Hepatic stellate cell (primary cell): ENCODE results near the gene TAF11L12.
"Not testable (repeated sequence)": the region's sequence is repeated elsewhere in the genome, so short reads cannot be mapped to it uniquely, and the experiment has no call there.

ENCODE experiments used
- DNase-seq: peaks from one replicate; pipeline ENCODE4 v3.0.0; 2011; ENCODE audit warnings: low spot score

TAF11L12 gene

DNA sequence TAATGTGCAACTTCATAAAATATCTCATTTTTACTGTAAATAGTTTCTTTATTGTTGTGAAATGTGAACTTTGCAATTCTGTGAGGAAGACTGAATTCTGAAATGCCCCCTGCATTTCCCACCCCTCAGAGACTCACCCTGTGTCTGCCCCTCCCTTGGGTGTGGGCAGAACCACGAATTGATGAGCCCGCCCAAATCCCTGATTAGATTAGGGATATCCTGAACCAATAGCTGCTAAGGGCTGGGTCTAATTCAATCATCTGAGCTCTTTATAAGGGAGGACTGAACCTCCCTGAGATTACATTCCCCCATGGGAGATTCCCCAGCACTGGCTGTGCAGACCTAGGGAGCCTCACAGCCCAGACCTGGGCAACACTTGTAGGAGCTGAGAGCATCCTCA is at the start of gene TAF11L12:
Gene TAF11L12 (plus strand): TSS at position 301 of the 400 bp plus-strand sequence.
- DNase-seq, result not testable (repeated sequence)

- DNase-seq, result not testable (repeated sequence)
Observed at GRCh38 chr5:17585658-17586057, 24.5 kb upstream of the TAF11L12 start, which contains the start of gene TAF11L7. TAF11L7 (minus strand) TSS chr5:17585758.

DNA sequence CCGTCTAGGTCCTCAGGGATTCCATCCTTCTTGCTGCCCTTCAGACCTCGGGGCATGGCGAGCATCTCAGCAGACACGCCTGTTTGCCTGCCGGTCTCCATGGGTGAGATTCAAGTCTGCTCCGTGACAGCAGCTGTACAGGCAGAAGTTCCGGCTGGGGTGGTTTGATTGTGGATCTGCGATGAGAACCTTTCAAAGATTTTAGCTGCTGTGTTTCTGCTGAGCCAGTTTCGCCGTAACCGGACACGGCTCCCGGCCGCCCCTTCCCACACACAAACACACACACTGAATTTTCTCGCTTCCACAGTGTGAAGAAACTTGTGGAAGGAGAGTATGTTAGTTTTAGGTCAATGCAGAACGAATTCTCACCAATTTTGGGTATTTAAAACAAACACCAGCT is 19.3 kb upstream of the TAF11L12 start, which contains the start of gene TAF11L8:
Gene TAF11L8 (minus strand): TSS at position 101 of the 400 bp plus-strand sequence.
- not testable (repeated sequence) for DNase-seq

DNA sequence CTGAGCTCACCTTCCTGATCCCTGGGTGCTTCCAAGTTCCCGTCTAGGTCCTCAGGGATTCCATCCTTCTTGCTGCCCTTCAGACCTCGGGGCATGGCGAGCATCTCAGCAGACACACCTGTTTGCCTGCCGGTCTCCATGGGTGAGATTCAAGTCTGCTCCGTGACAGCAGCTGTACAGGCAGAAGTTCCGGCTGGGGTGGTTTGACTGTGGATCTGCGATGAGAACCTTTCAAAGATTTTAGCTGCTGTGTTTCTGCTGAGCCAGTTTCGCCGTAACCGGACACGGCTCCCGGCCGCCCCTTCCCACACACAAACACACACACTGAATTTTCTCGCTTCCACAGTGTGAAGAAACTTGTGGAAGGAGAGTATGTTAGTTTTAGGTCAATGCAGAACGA is 15.9 kb upstream of the TAF11L12 start, which contains the start of gene TAF11L9:
Gene TAF11L9 (minus strand): TSS at position 140 of the 400 bp plus-strand sequence.
- not testable (repeated sequence) for DNase-seq

DNA sequence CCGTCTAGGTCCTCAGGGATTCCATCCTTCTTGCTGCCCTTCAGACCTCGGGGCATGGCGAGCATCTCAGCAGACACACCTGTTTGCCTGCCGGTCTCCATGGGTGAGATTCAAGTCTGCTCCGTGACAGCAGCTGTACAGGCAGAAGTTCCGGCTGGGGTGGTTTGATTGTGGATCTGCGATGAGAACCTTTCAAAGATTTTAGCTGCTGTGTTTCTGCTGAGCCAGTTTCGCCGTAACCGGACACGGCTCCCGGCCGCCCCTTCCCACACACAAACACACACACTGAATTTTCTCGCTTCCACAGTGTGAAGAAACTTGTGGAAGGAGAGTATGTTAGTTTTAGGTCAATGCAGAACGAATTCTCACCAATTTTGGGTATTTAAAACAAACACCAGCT is 12.5 kb upstream of the TAF11L12 start, which contains the start of gene TAF11L10:
Gene TAF11L10 (minus strand): TSS at position 101 of the 400 bp plus-strand sequence.
- not testable (repeated sequence) for DNase-seq

DNA sequence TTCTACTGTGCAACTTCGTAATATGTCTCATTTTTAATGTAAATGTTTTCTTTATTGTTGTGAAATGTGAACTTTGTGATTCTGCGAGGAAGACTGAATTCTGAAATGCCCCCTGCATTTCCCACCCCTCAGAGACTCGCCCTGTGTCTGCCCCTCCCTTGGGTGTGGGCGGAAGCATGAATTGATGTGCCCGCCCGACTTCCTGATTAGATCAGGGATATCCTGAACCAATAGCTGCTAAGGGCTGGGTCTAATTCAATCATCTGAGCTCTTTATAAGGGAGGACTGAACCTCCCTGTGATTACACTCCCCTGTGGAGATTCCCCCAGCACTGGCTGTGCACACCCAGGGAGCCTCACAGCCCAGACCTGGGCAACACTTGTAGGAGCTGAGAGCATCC is 6.3 kb upstream of the TAF11L12 start, which contains the start of gene TAF11L11:
Gene TAF11L11 (plus strand): TSS at position 304 of the 400 bp plus-strand sequence.
- not testable (repeated sequence) for DNase-seq

DNA sequence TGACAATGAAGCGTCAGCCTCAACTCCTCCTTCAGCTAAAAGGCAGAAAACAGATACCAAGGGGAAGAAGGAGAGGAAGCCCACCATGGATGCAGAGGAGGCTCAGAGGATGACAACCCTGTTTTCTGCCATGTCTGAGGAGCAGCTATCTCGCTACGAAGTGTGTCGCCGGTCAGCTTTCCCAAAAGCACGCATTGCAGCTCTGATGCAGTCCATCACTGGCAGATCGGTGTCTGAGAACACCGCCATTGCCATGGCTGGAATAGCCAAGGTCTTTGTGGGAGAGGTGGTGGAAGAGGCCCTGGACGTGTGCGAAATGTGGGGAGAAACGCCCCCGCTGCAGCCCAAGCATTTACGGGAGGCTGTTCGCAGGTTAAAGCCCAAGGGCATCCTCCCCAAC is 5.2 kb upstream of the TAF11L12 start:
- no peak for DNase-seq

DNA sequence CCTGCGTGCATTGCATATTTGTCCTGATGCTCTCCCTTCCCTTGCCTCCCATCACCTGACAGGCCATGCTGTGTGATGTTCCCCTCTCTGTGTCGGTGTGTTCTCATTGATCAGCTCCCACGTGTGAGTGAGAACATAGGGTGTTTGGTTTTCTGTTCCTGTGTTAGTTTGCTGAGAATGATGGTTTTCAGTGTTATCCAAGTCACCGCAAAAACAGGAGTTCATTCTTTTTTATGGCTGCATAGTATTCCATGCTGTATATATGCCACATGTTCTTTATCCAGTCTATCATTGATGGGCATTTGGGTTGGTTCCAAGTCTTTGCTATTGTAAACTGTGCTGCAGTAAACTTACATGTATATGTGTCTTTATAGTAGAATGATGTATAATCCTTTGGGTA is 2.7 kb upstream of the TAF11L12 start:
- DNase-seq, result not testable (repeated sequence)

DNA sequence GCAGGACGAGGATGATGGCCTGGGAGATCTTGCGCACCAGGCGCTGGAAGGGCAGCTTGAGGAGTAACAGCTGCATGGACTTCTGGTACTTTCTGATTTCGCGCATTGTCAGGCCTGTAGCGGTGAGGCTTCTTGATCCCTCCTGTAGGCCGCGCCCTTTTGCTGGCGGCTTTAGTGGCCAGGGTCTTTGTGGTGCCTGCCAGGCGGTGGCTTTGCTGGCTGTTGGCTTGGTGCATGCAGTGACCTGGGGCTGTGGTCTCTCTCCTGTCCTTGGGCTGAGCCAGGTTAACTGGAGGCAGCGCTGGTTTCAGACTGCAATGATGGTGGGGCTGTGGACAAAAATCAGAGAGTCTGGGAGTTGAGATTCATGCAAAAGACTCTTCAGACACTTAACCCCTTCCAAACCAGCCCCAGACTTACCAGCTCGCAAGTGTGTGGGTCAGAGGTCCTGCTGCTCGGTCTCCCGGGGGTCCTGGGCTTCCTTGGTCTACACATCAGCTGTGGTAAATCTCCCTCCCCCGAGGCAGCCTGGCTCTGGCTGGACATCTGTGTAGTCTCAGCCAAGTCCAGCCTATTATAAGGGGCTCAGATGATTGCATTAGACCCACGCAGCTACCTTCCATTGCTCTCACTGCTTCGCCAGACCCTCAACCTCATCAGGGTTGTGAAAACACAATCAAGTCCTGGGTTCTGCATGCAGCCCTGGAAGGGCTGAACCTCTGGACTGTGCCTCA is 4.8 kb downstream of the TAF11L12 start:
- DNase-seq, result no peak

DNA sequence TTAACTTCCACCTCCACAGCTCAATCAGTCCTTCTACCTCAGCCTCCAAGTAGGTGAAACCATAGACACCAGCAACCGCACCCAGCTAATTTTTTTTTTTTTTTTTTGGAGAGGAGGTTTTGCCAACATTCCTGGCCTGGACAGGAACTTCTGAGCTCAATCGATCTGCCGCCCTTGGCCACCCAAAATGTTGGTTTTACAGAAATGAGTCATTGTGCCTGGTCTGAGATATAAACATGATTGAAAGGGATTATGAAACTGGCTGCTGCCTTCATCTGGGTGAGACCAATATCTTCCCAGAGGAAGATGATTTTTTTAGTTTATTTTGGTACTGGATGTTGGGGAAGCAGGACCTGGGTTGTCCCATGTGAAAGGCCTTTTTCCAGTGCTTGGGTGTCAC is 9.2 kb downstream of the TAF11L12 start:
- no peak for DNase-seq

- no peak for DNase-seq
Observed at GRCh38 chr5:17620627-17621026, 10.4 kb downstream of the TAF11L12 start.

DNA sequence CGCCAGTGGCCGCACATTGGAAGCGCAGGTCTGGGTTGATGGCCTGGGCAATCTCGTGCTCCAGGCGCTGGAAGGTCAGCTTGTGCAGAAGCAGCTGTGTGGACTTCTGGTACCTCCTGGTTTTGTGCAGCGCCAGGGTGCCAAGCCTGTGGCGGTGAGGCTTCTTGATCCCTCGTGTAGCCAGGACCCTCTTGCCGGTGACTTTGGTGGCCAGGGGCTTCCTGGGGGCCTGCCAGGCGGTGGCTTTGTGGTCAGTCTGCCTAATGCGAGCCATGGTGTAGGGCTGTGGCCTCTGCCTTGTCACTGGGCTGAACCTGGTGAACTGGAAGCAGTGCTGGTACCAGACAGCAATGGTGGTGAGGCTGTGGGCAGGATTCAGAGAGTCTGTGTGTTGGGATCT is 15.5 kb downstream of the TAF11L12 start:
- no peak for DNase-seq

- not testable (repeated sequence) for DNase-seq
Observed at GRCh38 chr5:17631788-17632187, 21.6 kb downstream of the TAF11L12 start, which contains the start of gene TAF11L13. TAF11L13 (plus strand) TSS chr5:17632088.

DNA sequence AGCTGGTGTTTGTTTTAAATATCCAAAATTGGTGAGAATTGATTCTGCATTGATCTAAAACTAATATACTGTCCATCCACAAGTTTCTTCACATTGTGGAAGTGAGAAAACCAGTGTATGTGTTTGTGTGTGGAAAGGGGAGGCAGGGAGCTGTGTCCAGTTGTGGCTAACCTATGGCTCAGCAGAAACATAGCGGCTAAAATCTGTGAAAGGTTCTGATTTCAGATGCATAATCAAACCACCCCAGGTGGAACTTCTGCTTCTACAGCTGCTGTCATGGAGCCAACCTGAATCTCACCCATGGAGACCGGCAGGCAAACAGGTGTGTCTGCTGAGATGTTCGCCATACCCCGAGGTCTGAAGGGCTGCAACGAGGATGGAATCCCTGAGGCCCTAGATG is 24.0 kb downstream of the TAF11L12 start, which contains the start of gene TAF11L14:
Gene TAF11L14 (plus strand): TSS at position 301 of the 400 bp plus-strand sequence.
- DNase-seq, result no peak

DNA sequence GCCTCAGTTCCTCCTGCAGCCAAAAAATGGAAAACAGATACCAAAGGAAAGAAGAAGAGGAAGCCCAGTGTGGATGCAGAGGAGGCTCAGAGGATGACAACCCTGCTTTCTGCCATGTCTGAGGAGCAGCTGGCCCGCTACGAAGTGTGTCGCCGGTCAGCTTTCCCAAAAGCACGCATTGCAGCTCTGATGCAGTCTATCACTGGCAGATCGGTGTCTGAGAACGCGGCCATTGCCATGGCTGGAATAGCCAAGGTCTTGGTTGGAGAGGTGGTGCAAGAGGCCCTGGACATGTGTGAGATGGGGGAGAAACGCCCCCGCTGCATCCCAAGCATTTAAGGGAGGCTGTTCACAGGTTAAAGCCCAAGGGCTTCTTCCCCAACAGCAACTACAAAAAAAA is 39.0 kb downstream of the TAF11L12 start:
- DNase-seq, result not testable (repeated sequence)

- DNase-seq, result not testable (repeated sequence)
Observed at GRCh38 chr5:17655201-17655759, 45.1 kb downstream of the TAF11L12 start.

- no peak for DNase-seq
Observed at GRCh38 chr5:17655921-17656320, 45.7 kb downstream of the TAF11L12 start.
